ENCODE measurements around the gene RNU5D-1.
"Not testable (repeated sequence)": the region's sequence is repeated elsewhere in the genome, so short reads cannot be mapped to it uniquely, and the experiment has no call there.

The RNU5D-1 gene

DNA sequence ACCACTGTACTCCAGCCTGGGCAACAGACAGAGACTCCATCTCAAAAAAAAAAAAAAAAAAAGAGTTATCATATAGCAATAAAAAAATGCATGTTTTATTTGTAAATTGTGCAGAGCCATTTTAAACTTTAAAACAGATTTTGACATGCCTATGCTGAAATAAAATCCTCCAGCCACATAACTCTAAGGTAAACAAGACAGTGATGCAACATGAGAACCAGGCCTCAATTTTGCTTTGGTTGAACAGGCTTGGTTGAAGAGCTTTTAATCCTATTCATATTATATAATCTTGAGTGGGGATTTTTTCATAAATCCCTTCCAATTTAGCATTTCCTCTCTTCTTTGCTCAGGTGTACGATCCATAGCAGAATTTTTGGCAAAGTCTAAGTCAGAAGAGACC is 30.4 kb downstream of the RNU5D-1 start:
- POLR2A ChIA-PET, result interaction anchor here (0.6 kb wide), 1 partner anchor 29 kb away, joined by 3 read pairs; no protein-coding TSS in a partner anchor
- DNase-seq (ENCODE audit: low read depth, low spot score), result no peak
- TF ChIP-seq, protein P1, sequence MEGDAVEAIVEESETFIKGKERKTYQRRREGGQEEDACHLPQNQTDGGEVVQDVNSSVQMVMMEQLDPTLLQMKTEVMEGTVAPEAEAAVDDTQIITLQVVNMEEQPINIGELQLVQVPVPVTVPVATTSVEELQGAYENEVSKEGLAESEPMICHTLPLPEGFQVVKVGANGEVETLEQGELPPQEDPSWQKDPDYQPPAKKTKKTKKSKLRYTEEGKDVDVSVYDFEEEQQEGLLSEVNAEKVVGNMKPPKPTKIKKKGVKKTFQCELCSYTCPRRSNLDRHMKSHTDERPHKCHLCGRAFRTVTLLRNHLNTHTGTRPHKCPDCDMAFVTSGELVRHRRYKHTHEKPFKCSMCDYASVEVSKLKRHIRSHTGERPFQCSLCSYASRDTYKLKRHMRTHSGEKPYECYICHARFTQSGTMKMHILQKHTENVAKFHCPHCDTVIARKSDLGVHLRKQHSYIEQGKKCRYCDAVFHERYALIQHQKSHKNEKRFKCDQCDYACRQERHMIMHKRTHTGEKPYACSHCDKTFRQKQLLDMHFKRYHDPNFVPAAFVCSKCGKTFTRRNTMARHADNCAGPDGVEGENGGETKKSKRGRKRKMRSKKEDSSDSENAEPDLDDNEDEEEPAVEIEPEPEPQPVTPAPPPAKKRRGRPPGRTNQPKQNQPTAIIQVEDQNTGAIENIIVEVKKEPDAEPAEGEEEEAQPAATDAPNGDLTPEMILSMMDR (IDR thresholded peaks at IDR 0.05; ENCODE audit: insufficient read depth, low read length, missing control alignments), result no peak
- CTCF ChIA-PET, result interaction anchor here (1.6 kb wide), 1 partner anchor 14 kb away, joined by 10 read pairs; no protein-coding TSS in a partner anchor
- H3K4me3 ChIP-seq (ENCODE audit: low read depth, low read length), result no peak overlapping the region

DNA sequence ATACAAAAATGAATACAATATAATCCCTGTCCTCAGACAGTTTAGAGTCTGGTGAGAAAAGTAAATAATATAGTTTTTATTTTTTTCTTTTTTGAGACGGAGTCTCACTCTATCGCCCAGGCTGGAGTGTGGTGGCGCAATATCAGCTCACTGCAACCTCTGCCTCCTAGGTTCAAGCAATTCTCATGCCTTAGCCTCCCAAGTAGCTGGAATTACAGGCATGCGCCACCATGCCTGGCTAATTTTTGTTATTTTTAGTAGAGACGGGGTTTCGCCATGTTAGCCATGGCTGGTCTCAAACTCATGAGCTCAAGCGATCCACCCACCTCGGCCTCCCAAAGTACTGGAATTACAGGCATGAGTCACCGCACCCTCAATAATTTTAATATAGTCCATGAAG is 31.6 kb downstream of the RNU5D-1 start:
- H3K4me3 ChIP-seq (ENCODE audit: low read depth, low read length); POLR2A ChIA-PET; DNase-seq (ENCODE audit: low read depth, low spot score): not testable (repeated sequence)
- CTCF ChIA-PET, result interaction anchor here (0.7 to 1.2 kb wide), 3 partner anchors 8 to 66 kb away, joined by 3 to 4 read pairs (median 3); no protein-coding TSS in a partner anchor

DNA sequence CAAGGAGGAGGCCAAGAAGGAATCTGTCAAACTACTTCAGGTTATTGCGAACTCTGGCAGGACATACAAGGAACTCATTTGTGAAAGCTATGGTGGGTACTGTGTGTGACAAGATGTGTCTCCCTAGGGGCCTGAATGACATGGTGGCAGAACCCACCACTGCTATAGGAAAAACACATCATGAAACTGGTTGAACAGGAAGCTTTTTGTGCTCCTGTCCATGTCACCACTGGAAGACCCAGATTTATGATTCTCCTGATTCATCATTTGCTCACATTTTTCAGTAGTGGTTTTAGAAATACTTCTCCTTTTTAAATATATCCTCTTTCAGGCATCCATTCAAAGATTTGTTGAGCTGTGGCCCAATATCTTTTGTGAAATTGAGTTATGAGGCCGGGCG is 32.8 kb downstream of the RNU5D-1 start:
- TF ChIP-seq, protein P1 (IDR thresholded peaks at IDR 0.05; ENCODE audit: insufficient read depth, low read length, missing control alignments), result no peak
- CTCF ChIA-PET, result interaction anchor here (0.7 to 2.1 kb wide), 3 partner anchors 9 to 33 kb away, joined by 3 to 9 read pairs (median 5); partner anchors contain the start of gene RNU5D-1
- POLR2A ChIA-PET, result no interaction called here
- H3K4me3 ChIP-seq (ENCODE audit: low read depth, low read length), result no peak overlapping the region
- no peak for DNase-seq (ENCODE audit: low read depth, low spot score)

DNA sequence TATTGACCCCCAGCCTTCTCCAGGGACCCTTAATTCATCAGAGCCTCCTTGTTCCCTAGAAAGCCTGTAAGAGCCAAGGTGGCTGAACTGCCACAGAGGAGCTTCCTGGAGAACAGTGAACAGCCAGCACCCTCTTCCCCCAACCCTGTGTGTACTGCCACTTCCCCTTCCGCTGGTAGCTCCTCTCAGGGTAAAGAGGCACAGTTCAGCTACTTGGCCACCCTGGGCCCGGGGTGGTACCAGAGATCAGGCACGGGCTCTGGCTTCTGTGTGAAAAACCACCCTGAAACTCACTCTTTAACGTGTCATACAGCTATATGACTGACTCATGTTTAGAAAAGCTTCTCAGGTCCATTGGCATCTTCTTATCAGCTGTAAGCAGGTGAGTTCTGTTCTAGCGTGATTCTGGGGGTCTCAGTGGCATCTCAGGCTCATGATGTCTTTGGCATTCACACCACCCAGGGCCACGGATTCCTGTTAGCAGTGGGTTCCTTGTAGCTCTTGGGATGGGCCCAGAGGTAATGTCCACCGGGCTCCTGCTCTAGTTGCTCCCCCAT is 34.1 kb downstream of the RNU5D-1 start:
- POLR2A ChIA-PET, result no interaction called here
- TF ChIP-seq, protein P1 (IDR thresholded peaks at IDR 0.05; ENCODE audit: insufficient read depth, low read length, missing control alignments), result no peak
- DNase-seq (ENCODE audit: low read depth, low spot score), result no peak
- H3K4me3 ChIP-seq (ENCODE audit: low read depth, low read length), result no peak overlapping the region
- CTCF ChIA-PET, result interaction anchor here (0.9 to 2.1 kb wide), 11 partner anchors 10 to 44 kb away, joined by 3 to 9 read pairs (median 5); no protein-coding TSS in a partner anchor

DNA sequence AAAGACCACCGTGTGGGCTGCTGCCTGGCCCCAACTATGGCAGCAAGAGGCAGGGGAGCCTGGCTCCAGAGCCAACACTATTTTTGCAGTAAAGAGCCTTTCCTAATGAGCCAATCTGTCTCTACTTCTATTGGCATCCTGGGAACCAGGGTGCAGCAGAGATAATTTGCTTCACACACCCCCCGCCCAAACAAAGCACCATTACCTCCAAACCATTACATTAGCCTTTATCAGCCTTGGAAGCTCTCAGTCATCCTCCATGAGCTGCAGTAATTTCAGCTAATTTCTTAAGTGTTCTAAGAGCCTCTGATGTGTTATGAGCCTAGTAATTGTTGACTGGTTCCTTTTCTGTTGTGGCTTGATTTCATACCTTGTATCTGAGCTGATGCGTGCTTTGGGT is 34.9 kb downstream of the RNU5D-1 start:
- ChIA-PET POLR2A (no interaction called here), CTCF (interaction anchor here (0.6 to 2.1 kb wide), 9 partner anchors 12 to 1327 kb away, joined by 3 to 6 read pairs (median 5); no protein-coding TSS in a partner anchor)
- no peak overlapping the region for H3K4me3 ChIP-seq (ENCODE audit: low read depth, low read length)

DNA sequence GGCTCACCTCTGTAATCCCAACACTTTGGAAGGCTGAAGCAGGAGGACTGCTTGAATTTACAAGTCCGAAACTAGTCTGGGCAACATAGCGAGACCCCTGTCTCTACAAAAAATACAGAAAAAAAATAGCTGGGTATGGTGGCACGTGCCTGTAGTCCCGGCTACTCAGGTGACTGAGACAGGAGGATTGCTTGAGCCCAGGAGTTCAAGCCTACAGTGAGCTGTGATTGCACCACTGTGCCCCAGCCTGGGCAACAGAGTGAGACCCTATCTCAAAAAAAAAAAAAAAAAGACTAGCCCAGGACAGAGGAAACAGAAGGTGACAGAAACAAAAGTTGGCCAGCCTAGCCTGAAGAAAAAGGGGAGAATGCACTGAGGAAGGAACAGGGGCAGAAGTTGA is 35.3 kb downstream of the RNU5D-1 start:
- no peak for DNase-seq (ENCODE audit: low read depth, low spot score)
- CTCF ChIA-PET, result interaction anchor here (1.0 to 1.6 kb wide), 3 partner anchors 12 to 33 kb away, joined by 3 to 6 read pairs (median 5); no protein-coding TSS in a partner anchor
- no peak overlapping the region for H3K4me3 ChIP-seq (ENCODE audit: low read depth, low read length)
- TF ChIP-seq, protein P1 (IDR thresholded peaks at IDR 0.05; ENCODE audit: insufficient read depth, low read length, missing control alignments), result no peak
- POLR2A ChIA-PET, result no interaction called here

More for the DNA sequence above, 34.9 kb downstream of the RNU5D-1 start:
- no peak for DNase-seq (ENCODE audit: low read depth, low spot score)
- TF ChIP-seq, protein P1 (IDR thresholded peaks at IDR 0.05; ENCODE audit: insufficient read depth, low read length, missing control alignments), result no peak

All from AG04449 (cell line).